Left colon (tissue), 2 donors: Measurements from ENCODE around the gene NHS. TPM values are rescaled to one million over a fixed set of nuclear protein-coding genes. Genes with fewer than 3 reads are reported as not detected.

ENCODE experiments used
- ATAC-seq: fragments of 200-7000 bp; cut with Tn5 transposase; one replicate; pipeline ENCODE4 v1.9.1; 2020; ENCODE audit warnings: mild to moderate bottlenecking, moderate library complexity
- DNase-seq, 2 donors: peaks; one replicate each; pipeline ENCODE4 v3.0.0-alpha.2; 2020
- intact Hi-C, 2 donors: fragments of 100-400 bp; cut with DNase I in 1 of 2; cut with micrococcal nuclease in 1 of 2; formaldehyde crosslinking; loops; one replicate each; pipeline versions ENCODE4 v1.11.2 to v1.14.0; 2022; cut with DNase I, micrococcal nuclease
- total RNA-seq, 2 donors: library from RNA; stranded (reverse); fragmentation: NEBNext Ultra II Directional; extraction: Animal tissue kit (Norgen Biotek cat#: 25700); gene quantifications; one replicate each; pipeline ENCODE4 v1.2.1, GENCODE V29; 2021
- donor health status: DM: no; HTN: no; CAD: no.
- donor health status: DM: yes; HTN: yes; CAD: no.

NHS gene
- total RNA-seq, 2 donors from 2014 or later = 1.9 to 2.0 TPM

- intact Hi-C loops = no loop called here
- DNase-seq = no peak
- ATAC-seq = no peak
These were observed 20.2 kb downstream of the NHS start for GRCh38 chrX:17395154-17395553.

DNA sequence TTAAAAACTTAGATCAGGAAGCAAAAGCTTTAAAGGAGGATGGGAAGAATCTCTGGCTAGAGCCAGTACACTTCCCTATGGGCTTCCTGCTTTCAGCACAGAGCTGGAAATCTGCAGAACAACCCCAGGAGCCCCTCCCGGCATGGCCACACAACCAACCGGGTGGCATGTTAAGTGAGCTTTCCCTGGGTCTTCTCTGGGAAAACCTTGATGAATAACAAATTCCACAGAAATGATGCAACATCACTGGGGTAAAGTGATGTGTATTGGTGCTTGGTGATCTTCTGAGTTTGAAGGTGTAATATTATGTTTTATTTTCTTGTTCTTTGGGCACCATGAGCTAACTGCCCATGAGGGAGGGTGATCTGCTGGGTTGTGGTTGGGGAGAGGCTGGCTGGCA lies 22.1 kb downstream of the NHS start:
- intact Hi-C loops = no loop called here
- ATAC-seq = no peak
- DNase-seq = no peak

GRCh38 chrX:17403189-17403691 lies 28.2 kb downstream of the NHS start:
- intact Hi-C loops = no loop called here
- ATAC-seq = no peak
- no peak for DNase-seq

- intact Hi-C loops = no loop called here
- DNase-seq (no peak), ATAC-seq (no peak)
These were observed 29.0 kb downstream of the NHS start for GRCh38 chrX:17403972-17404371.

GRCh38 chrX:17405225-17405969 lies 30.4 kb downstream of the NHS start:
- intact Hi-C loops = no loop called here
- no peak for DNase-seq
- ATAC-seq = no peak

GRCh38 chrX:17409566-17410290 lies 34.7 kb downstream of the NHS start:
- intact Hi-C loops = loop anchor here in 1 of 2 donors (5.0 kb wide), 1 partner anchor 53 kb away; no protein-coding TSS in a partner anchor
- no peak for DNase-seq
- no peak for ATAC-seq

DNA sequence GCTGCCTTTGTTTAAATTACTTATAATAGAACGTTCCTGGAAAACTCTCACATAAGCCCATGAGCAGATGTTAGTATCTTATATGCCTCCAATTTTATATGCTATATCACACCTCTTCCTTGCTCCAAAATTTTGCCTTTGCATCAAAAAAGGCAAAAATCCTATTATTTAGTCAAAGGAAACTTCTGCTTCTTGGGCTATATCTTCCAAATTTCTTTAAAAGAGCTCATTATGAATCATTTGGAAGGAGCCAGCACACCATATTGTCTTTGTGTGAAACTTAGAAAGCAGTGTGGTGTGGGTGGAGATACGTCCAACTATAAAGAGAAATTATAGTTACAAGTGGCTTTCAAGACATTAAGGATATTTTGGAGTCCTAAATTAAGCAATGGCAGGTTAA lies 35.7 kb downstream of the NHS start:
- DNase-seq (no peak), ATAC-seq (no peak)
- intact Hi-C loops = loop anchor here in 1 of 2 donors (5.0 kb wide), 1 partner anchor 52 kb away; no protein-coding TSS in a partner anchor

DNA sequence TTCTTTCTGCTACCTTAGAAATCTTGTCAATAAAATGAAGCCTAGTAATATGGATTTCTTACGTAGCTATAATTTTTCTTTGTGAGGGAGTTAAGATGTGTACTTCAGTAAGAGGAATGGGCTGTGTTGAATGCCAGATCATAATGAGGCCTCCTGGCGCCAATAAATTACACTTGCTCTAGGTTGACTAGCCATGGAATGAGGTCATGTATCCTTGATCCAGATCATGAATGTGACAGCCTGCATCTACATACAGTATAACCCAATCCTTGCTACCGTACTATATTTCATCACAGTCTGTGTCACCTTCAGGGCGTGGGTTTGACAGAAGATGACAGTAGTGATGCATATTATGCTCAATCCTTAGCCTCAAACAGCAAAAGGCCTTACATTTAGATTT lies 36.2 kb downstream of the NHS start:
- no peak for DNase-seq
- ATAC-seq = no peak
- intact Hi-C loops = loop anchor here in 1 of 2 donors (5.0 kb wide), 1 partner anchor 51 kb away; no protein-coding TSS in a partner anchor

DNA sequence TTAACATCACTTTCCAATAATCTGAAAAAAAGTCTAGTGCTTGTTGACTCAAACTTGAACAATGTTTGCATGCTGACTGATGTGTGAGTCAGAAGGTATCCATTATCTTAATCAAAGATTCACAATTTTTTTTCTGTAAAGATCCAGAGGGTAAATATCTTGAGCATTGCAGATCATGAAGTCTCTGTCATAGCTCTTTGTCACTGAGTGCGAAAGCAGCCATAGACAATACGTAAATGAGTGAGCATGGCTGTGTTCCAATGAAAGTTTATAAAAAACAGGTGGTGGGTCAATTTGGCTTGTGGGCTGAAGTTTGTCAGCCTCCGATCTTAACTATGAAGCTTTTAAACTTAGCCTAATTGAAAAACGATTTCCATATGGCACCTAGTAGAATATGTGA lies 37.7 kb downstream of the NHS start:
- ATAC-seq (no peak), DNase-seq (no peak)
- intact Hi-C loops = loop anchor here in 1 of 2 donors (5.0 kb wide), 1 partner anchor 50 kb away; no protein-coding TSS in a partner anchor

GRCh38 chrX:17413228-17413627 lies 38.2 kb downstream of the NHS start:
- intact Hi-C loops = loop anchor here in 1 of 2 donors (5.0 kb wide), 1 partner anchor 49 kb away; no protein-coding TSS in a partner anchor
- ATAC-seq (no peak), DNase-seq (no peak)

GRCh38 chrX:17414027-17414658 lies 39.1 kb downstream of the NHS start:
- DNase-seq = no peak
- ATAC-seq = no peak
- intact Hi-C loops = loop anchor here in 1 of 2 donors (5.0 kb wide), 1 partner anchor 48 kb away; no protein-coding TSS in a partner anchor

- DNase-seq = peak; percentile 28 to 31
- ATAC-seq = peak; percentile 75
- intact Hi-C loops = loop anchor here in 1 of 2 donors (5.0 kb wide), 1 partner anchor 47 kb away; no protein-coding TSS in a partner anchor
These were observed 39.8 kb downstream of the NHS start for GRCh38 chrX:17414839-17415238.

- no peak for DNase-seq
- intact Hi-C loops = no loop called here
- no peak for ATAC-seq
These were observed 40.3 kb downstream of the NHS start for GRCh38 chrX:17415242-17415810.

DNA sequence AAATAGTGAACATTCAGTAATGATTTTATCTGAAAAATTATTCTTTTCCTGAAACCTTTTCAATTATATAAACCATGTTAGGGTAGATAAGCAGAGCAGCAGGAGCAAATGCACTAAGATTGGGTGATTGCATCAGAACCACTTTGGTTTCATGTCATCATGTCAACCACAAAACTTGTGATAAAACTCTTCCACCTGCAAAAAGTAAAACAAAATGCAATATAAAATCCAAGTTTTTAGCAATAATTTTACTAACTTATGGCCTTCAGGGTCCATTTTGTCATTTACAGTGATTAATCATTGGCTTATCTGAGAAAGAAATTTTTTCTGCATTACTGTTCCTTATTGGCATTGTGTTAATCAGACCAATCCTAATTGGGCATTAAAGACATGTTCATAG lies 42.4 kb downstream of the NHS start:
- ATAC-seq = no peak
- intact Hi-C loops = no loop called here

DNA sequence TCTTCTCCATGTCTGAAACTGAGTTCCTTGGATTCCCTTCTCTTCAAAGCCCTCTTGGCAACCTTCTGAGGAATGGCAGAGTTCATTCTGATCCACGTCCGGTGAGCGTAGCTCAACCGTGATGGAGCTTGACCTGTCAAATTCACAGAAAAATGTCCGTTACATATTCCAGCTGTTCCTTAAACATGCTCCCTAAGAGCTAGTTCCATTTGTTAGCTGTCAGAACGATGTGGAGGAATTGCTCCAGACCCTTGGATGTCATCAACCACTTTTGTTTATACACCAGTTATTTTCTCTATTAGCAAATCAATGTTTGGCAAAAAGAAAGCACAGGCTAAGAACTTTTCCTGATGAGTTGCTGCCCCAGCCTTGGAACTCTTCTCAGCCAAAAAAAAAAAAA lies 50.1 kb downstream of the NHS start:
- no peak for ATAC-seq
- intact Hi-C loops = no loop called here
- DNase-seq = no peak

More for the DNA sequence above, 42.4 kb downstream of the NHS start:
- no peak for DNase-seq

GRCh38 chrX:17425551-17425950 lies 50.6 kb downstream of the NHS start:
- ATAC-seq (no peak), DNase-seq (no peak)
- intact Hi-C loops = no loop called here

DNA sequence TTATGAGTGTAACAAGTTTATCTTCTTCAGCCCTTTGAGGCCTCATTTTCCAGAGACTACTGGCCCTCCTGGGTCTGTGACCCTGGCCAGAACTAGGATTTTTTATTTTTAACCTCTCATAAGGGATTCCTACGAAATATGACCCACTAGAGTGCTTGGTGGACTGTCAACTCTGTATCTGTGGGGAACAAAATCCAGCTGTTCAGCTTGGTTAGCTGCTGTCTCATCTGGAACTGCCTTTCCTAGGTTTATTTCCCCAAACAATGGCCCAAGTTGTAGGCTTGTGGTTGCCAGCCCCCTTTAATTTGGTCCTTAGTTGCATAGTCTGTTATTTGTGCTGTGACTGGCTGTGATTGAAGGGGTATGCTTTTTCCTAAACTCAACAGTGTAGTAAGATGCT lies 56.2 kb downstream of the NHS start:
- ATAC-seq = no peak
- intact Hi-C loops = no loop called here
- no peak for DNase-seq

DNA sequence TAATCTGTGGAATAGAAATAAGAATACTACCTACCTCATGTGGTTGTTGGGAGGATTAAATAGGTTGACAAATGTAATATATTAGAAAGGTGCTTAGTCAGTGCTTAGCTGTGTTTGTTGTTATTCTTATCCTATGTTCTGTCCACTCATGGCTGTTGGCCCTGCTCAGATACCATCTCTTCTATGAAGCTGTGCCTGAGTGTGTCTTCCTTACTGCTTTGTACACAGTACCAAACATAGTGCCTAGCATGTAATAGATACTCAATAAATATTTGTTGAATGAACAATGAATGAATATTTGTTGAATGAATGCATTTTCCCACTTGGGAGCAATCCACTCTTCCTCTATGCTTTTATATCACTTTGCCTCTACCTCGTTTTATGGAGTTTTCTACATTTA lies 57.2 kb downstream of the NHS start:
- no peak for ATAC-seq
- intact Hi-C loops = no loop called here
- no peak for DNase-seq

GRCh38 chrX:17433965-17434364 lies 59.0 kb downstream of the NHS start:
- ATAC-seq = no peak
- no peak for DNase-seq
- intact Hi-C loops = no loop called here
